IPS-15b (cell line): Measurements from ENCODE around the gene LYZL4.

ENCODE experiments used
- H3K27me3 ChIP-seq: one replicate; pipeline ENCODE4 v1.6.1; 2013; ENCODE audit warnings: low read length; ENCODE audit not compliant: control insufficient read depth, insufficient read depth
- H3K36me3 ChIP-seq: one replicate; pipeline ENCODE4 v1.6.1; 2013; ENCODE audit warnings: low read length; ENCODE audit not compliant: control insufficient read depth, insufficient read depth
- H3K4me1 ChIP-seq: one replicate; pipeline ENCODE4 v1.6.1; 2013; ENCODE audit warnings: mild to moderate bottlenecking, low read length; ENCODE audit not compliant: control insufficient read depth, insufficient read depth
- H3K4me3 ChIP-seq: one replicate; pipeline ENCODE4 v1.5.1; 2013; ENCODE audit warnings: low read depth, low read length
- H3K9ac ChIP-seq: one replicate; pipeline ENCODE4 v1.6.1; 2013; ENCODE audit warnings: low read depth, mild to moderate bottlenecking, low read length
- H3K9me3 ChIP-seq: one replicate; pipeline ENCODE4 v1.6.1; 2013; ENCODE audit warnings: mild to moderate bottlenecking, low read length; ENCODE audit not compliant: control insufficient read depth, insufficient read depth

The LYZL4 gene

DNA sequence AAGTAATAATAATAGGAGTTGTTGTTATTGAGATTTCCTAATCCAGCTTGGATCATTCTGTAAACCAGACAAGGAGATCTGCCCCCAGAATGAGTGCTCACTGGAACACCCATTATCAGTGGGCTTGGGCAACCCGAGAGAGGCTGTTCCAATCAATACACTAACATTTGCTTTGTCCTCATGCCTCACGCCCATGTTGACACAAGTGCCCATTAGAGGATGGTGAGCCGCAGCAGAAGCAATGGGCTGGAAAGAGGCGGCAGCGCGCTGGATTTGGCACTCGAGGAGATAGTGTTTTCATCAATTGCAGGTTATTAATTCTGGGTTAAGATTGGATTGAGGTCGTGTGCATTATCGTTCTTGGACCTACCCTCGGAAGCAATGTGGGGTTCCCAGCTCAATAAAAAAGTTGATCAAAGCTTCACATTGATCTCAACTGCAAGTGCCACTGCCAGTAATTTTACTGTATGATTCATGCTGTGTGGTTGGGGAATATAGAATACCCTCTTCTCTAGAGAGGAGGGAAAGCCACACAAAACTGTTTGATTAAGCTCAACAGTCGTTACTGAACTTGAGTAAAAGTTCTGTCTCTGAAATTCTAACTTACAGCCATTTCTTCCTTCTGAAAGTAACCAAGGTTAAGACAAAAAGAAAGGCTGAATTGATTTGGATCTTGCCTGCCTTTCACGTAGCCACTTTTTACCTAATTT, 15.7 kb downstream of the LYZL4 start:
- Histone ChIP-seq H3K9ac (no peak overlapping the region), H3K9me3 (no peaks in the 10 kb centered on the region), H3K27me3 (no peaks in the 10 kb centered on the region), H3K4me1 (no peaks in the 10 kb centered on the region), H3K4me3 (no peak overlapping the region), H3K36me3 (no peaks in the 10 kb centered on the region)

DNA sequence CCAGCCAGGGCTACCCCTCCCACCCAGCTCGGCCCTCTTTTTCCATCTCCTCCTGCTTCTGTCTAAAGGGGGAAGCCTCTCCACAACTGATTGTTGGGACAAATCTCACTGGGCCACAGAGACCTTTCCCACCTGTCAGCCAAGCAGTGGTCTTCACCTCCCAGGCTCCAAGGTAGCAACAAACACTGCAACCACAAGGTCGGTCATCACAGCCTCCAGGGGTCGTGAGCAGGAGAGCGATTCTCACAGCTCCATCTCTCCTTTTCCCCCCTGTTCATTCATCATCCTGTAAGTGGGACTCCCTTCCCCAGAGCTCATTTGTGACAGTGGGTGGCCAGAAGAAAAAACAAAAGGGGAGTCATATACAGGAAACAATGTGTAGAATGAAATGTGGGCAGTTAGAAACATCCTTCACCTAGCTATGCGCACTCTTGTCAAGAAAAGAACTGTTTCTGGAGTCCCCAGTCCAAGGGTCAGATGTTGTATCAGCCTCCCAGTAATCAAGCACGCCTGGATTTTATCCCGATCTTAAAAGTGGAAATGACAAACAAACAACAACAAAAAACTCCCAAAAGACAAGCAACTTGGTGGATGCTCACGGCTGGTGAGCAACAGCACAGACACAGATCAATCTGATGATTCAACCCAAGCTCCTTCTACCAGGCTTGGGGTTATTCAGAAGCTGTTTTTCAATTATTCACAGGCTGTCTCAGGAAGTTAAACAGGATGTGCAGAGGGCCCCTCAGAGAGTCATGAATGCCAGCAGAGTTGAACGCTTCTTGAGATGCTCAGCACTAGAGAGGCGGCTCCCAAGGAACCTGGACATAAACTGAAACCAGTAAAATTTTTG, 22.4 kb downstream of the LYZL4 start:
- H3K9ac ChIP-seq, result no peak overlapping the region
- H3K36me3 ChIP-seq, result no peaks in the 10 kb centered on the region
- H3K4me1 ChIP-seq, result peaks cover 3% of the 10 kb centered on the region
- no peaks in the 10 kb centered on the region for H3K9me3 ChIP-seq
- no peaks in the 10 kb centered on the region for H3K27me3 ChIP-seq
- no peak overlapping the region for H3K4me3 ChIP-seq

DNA sequence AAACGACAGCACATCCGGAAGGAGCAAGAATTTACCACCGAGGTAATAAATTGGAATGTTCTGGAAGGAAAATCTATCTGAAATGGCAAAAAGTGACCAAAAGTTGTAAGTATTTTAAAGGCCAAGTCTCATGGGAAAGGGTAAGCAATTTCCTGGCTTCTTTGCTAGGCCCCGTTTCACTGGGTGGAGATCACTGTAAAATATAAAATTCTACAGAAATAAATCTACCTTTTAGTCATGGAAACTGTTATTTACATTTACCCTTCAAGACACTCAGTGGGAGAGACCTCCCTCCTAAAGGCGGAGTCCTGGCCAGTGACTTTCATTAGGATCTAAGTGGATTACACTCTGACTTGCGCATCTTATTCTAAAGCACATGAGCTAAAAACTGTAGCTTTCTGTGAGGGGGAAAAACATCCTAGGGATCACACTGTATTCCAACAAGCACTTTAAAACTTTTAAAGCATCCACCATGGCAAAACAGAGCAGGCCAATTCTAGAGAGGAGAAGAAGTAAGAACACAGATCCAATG, 28.8 kb downstream of the LYZL4 start:
- Histone ChIP-seq H3K9ac (no peak overlapping the region), H3K36me3 (no peaks in the 10 kb centered on the region), H3K4me1 (peaks cover 6% of the 10 kb centered on the region), H3K4me3 (no peak overlapping the region), H3K9me3 (no peaks in the 10 kb centered on the region), H3K27me3 (no peaks in the 10 kb centered on the region)

DNA sequence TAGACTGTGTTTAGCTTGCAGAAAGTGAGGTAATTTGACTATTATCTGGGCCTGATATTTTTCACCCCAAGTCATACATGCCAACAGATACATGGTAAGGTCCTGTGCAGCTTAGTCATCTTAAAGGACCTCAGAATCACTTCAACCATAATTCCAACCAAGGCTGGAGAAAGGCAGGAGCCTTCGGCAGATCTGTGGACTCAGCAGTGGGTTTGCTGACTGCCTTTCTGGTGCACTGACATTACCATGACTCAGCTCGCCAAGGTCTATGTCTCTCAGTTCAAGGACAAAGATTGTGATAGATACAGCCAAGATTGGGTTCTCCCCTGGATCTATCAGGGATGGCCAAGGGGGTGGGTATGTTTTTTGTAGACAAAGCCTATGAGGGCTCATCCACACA, 32.7 kb downstream of the LYZL4 start:
- Histone ChIP-seq H3K4me3 (no peak overlapping the region), H3K9ac (no peak overlapping the region), H3K27me3 (no peaks in the 10 kb centered on the region), H3K9me3 (no peaks in the 10 kb centered on the region), H3K4me1 (peaks cover 6% of the 10 kb centered on the region), H3K36me3 (no peaks in the 10 kb centered on the region)

DNA sequence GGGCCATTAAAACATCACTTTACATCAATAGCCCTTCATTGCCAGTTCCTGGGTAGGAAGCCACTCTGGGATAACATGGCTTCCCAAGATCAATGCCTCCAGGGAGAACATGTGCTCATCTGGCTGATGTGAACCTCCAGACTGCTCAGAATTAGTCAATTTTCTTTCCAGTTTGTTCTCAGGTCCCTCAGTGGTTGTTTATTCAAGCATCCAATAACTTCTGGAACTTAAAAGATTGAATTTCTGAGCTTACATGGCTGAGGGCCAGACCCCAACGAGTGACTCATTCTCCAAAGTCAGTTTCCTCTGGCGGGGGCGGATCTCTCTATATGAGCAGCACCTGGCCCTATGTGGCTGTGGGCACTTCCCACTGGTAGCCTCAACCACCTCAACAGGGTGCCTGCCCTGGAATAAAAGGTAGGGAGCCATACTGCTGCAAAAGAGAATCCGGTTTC, 34.0 kb downstream of the LYZL4 start:
- no peaks in the 10 kb centered on the region for H3K9me3 ChIP-seq
- no peak overlapping the region for H3K4me3 ChIP-seq
- H3K4me1 ChIP-seq, result peaks cover 3% of the 10 kb centered on the region
- H3K9ac ChIP-seq, result no peak overlapping the region
- H3K27me3 ChIP-seq, result no peaks in the 10 kb centered on the region
- H3K36me3 ChIP-seq, result no peaks in the 10 kb centered on the region

DNA sequence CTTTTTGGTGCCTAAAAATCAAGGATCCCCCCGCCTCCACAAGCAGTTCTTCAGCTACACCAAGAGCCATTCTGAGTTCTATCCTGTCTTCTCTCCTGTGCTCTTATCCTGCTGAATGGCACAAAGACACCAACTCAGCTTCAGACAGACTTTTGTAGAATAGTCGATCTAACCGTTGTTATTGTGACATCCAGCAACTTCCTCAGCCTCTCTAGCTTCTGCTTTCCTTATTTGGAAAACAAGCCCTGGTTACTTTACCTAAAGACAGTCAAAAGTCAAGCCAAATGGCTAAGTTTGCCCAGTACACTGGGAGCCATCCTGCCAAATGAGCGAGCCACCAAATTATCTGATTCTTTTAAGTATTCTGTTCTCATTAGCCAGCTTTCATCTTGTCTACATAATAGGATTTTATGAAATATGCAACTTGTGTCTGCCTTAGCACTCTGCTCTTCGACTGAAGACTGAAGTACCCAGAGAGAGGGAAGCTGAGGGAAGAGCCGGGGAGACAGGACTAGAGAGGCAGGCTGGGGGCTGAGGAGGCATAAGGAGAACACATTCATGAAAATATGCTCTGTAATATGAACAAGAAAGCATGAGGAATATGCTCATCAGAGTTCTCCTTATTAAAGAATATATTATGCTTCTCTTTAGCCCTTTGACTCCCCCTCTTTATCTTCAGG, 35.1 kb downstream of the LYZL4 start:
- Histone ChIP-seq H3K36me3 (no peaks in the 10 kb centered on the region), H3K4me3 (no peak overlapping the region), H3K4me1 (peaks cover 3% of the 10 kb centered on the region), H3K9ac (no peak overlapping the region), H3K27me3 (no peaks in the 10 kb centered on the region), H3K9me3 (no peaks in the 10 kb centered on the region)

DNA sequence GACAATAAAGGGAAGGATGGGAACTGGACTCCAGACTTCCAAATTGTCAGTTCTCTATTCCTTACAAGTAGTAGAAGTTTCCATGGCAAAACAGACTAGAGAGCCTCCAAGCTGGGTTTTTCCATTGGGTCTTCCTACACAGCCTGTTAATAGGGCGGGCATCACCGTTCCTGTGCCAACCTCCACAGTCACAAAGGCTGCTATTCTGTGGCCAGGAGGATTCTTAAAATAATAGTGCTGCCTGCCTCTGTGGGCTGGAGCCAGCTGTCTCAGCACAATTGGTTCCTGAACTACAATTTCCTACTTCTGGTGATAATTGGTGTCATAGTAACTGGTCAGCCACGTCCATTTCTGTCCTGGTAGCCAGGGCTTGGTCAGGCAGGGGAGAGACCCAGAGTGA, 38.6 kb downstream of the LYZL4 start:
- H3K9ac ChIP-seq, result no peak overlapping the region
- H3K4me1 ChIP-seq, result peaks cover 3% of the 10 kb centered on the region
- no peak overlapping the region for H3K4me3 ChIP-seq
- H3K27me3 ChIP-seq, result no peaks in the 10 kb centered on the region
- no peaks in the 10 kb centered on the region for H3K36me3 ChIP-seq
- no peaks in the 10 kb centered on the region for H3K9me3 ChIP-seq

DNA sequence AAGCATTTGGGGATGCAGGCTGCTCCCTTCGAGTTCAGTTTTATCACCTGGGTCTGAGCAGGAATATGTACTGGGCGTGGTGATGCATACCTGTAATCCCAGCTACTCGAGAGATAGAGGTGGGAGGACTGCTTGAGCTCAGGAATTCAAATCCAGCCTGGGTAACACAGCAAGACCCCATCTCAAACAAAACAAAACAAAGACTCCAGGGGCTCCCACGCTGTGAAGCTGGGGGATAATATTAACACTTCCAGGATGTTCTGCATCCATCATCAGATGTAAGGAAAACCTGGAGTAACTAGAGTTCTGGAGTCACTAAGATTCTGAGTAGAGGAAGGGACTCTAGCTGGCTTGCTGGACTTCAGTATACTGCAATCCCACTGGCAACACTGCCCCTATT, 40.6 kb downstream of the LYZL4 start:
- no peaks in the 10 kb centered on the region for H3K9me3 ChIP-seq
- peaks cover 3% of the 10 kb centered on the region for H3K4me1 ChIP-seq
- no peaks in the 10 kb centered on the region for H3K27me3 ChIP-seq
- no peak overlapping the region for H3K4me3 ChIP-seq
- H3K9ac ChIP-seq, result no peak overlapping the region
- H3K36me3 ChIP-seq, result no peaks in the 10 kb centered on the region

DNA sequence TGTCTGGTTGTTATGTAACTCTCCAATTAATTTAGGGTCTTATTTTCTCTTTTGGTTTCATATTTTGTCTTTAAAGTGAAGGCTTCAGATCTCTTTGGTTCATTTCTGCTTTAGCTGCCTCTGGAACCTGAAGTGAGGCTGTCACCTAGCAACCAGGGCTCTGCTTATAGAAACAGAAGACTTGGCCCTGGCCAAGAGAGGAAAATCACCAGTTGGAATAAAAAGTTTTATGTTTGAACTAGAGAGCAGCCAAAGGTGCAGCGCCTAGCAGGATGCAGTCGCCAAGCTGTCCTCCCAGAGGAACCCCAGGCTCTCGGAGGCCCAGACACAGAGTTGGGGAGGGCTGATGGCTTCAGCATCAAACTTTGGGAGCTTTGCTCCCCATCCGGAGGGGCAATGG, 41.1 kb downstream of the LYZL4 start:
- no peaks in the 10 kb centered on the region for H3K27me3 ChIP-seq
- H3K36me3 ChIP-seq, result no peaks in the 10 kb centered on the region
- H3K4me1 ChIP-seq, result peaks cover 3% of the 10 kb centered on the region
- H3K9ac ChIP-seq, result no peak overlapping the region
- H3K9me3 ChIP-seq, result no peaks in the 10 kb centered on the region
- no peak overlapping the region for H3K4me3 ChIP-seq

DNA sequence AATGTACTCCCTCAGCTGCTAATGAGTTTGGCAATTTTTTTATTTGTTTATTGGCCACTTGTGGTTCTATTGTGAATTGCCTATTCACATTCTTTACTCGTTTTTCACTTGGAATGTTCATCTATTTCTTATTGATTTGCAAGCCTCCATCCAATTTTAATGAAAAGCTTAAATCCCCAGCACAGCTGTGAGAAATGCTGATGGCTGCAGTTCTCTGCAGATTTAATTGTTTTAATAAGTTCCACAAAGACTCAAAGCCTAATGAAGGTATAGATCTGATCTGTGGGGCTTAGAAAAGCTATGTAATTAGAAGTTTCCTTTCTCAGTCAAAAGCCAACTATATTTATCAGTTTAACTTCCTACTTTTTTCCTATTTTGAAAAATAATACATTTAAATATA, 41.5 kb downstream of the LYZL4 start:
- Histone ChIP-seq H3K9me3 (no peaks in the 10 kb centered on the region), H3K9ac (no peak overlapping the region), H3K4me1 (peaks cover 3% of the 10 kb centered on the region), H3K27me3 (no peaks in the 10 kb centered on the region), H3K4me3 (no peak overlapping the region), H3K36me3 (no peaks in the 10 kb centered on the region)

DNA sequence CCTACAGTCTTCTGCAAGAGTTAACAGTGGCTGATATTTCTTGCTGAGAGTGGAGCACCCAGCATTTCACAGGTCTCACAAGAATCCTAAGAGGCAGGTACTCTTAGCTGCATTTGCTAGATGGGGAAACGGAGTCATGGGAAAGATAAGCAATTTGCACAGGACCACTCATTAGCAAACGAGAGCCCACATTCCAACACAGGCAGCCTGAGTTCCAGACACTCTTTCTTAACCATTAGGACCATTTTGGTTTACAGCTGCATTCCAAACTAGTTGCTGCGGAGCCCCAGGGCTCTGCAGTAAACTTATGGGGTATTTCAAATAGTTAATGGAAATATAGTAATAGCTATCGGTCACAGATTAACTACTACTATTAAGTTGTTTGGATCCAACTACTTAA, 42.5 kb downstream of the LYZL4 start:
- Histone ChIP-seq H3K9me3 (no peaks in the 10 kb centered on the region), H3K9ac (no peak overlapping the region), H3K4me1 (no peaks in the 10 kb centered on the region), H3K36me3 (no peaks in the 10 kb centered on the region), H3K27me3 (no peaks in the 10 kb centered on the region), H3K4me3 (no peak overlapping the region)
